ENCODE data around the gene UTP18.
"Not testable (repeated sequence)": the region's sequence is repeated elsewhere in the genome, so short reads cannot be mapped to it uniquely, and the experiment has no call there.

The UTP18 gene

DNA sequence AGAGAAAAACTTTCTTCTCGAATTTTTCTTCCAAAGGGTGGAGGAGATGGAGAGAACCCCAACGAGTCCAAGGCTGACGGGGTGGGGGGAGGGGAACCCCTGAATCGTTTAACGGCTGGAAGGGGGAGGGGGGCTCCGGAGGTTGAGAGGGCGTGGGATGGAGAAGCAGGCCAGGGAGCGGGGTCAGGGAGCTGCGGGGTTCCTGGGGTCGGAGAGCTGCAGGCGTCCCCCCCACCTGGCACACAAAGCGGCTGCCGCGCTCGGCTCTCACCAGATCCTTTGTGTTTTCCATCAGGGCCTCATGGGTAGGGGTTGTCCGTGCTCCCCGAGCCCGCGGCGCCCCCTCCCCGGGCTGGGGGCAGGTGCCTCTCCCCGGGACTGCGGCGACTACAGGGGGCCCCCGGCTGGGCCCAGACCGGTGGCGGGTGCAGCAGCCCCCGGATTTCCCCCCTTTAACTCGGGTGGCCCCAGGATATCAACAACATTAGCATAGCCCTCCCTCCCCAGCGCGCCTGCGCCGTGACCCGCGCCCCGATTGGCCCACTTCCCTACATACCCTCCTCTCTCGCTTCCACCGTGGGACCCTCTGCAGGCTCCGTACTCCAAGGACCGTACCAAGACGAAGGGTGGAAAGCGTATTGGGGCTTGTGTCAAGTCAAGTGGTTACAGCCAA is 646 bp upstream of the UTP18 start, which contains the start of gene MBTD1:
MBTD1 (minus strand) TSS at position 486 of the 673 bp plus-strand sequence. CDS start 34,888 bp downstream, outside the sequence.
- no peak for DNase-seq

DNA sequence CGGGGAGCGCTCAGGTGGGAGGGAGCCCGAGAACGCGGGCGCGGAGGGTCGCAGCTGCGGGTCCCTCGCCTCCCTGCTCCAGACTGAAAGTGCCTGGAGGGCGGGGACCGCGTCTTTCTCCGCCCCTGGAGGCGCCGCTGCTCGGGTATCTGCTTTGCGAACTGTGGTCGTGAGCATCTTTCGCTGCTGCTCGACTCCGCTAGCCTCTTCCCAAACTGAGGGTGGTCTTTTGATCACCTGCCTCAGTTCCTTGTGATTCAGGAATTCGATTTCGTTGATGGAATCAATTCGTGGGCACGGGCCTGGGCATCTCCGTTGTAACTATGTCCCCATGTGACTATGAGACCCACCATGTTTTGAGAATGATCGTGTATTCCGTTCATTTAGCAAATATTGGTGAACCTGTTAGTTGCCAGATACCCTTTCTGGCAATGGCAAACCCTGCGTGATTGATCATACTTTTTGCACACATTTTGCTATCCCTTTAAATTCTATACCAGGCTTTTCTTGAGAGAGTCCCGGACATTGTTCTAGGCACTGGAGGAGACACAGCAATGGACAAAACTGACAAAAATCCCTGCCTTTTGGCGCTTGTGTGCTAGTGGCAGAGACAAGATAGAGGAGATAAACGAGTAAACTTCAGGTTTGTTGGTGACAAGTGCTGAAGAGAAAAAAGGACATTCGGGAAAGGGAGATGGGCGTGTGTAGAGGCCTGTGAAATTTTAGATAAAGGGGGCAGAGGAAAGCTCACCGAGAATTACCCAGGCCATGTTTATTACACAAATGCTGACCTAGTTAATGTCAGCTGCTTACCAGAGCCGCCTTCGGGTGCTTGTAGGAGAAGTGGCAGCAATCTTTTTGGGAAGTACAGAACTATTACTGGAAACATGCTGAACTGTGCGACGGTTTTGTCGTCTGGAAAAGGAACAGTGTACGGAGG is 948 bp downstream of the UTP18 start:
- peak; percentile 82 to 93 for DNase-seq

DNA sequence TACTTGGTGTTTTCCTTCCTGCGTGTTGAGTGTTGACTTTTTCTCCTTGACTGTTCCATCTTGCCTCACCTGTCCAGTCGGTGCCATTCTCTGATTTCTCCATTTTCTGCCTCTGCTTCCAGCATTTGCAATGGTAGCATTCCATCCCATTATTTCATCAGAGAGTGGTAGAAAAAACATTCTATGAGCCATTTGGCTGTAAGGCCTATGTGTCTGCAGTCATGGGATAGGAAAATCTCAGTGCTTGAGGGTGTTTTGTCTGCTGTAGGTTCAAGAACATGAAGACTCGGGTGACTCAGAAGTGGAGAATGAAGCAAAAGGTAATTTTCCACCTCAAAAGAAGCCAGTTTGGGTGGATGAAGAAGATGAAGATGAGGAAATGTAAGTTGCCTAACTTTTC is 2.7 kb downstream of the UTP18 start:
- peak; percentile 14 to 72 for DNase-seq

GRCh38 chr17:51264466-51264865 is 4.1 kb downstream of the UTP18 start:
- not testable (repeated sequence) for DNase-seq

GRCh38 chr17:51269991-51270390 is 9.6 kb downstream of the UTP18 start:
- peak; percentile 33 to 69 for DNase-seq

GRCh38 chr17:51270636-51271035 is 10.3 kb downstream of the UTP18 start:
- peak; percentile 59 to 91 for DNase-seq

- DNase-seq: no peak
These were observed 12.5 kb downstream of the UTP18 start for GRCh38 chr17:51272812-51273211.

- peak in 1 of 2 donors; percentile 23 for DNase-seq
These were observed 15.0 kb downstream of the UTP18 start for GRCh38 chr17:51275381-51275780.

DNA sequence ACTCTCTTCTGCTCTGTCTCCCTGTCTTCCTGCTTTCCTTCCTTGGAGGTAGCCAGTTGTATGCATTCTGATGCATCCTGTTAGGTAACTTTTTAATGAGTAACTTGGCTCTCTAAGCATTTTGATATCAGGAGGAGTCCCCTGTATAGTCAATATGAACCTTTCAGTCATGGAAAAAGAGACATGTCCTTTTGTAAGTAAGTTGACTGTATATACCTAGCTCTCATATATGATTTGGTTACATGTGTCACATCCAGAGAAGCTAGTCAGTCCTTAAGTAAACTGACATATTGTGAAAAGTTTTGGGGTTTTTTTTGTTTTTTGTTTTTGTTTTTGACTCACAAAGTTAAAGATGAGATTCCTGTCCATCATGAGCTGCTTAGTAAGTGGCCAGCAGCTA is 18.8 kb downstream of the UTP18 start:
- no peak for DNase-seq

DNA sequence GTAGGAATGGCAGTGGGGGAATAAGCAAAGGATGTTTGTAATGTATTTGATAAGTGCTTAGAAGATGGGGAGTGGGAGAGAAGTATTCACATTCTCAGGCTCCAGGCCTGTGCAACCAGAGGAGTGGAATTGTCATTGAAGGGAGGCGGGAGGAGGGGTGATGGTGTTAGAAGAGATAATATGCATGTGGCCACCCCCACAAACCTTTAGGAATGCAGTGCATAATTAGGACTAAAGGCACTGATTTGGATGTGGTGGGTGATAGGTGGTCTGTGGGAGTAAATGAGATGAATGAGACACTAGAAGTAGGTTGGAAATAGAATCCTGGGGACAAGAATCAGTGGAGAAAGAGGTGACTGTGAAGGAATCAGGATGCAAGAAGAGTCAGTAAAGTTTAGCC is 27.1 kb downstream of the UTP18 start:
- DNase-seq: no peak

DNA sequence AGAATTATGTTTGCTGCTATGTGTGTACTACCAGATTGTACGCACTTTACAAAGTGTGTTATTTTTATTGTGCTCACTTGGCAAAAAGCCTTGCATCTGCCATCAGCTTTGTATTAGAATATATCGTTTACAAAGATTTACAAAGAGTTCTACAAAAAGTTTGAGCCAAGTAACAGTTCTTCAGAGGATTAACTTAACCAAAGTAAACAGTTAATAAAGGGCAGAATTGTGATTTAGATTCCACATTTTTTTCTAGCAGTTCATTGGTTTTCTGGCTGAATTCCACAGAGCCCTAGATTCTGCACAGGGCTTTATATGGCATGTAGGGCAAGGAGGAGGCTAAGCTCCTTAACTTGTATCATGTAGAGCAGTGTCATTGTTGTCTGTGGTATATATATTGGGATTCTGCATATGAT is 29.4 kb downstream of the UTP18 start:
- DNase-seq: no peak

DNA sequence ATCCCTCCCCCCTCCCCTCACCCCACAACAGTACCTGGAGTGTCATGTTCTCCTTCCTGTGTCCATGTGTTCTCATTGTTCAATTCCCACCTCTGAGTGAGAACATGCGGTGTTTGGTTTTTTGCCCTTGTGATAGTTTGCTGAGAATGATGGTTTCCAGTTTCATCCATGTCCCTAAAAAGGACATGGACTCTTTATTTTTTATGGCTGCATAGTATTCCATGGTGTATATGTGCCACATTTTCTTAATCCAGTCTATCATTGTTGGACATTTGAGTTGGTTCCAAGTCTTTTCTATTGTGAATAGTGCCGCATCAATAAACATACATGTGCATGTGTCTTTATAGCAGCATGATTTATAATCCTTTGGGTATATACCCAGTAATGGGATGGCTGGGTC is 34.0 kb downstream of the UTP18 start:
- DNase-seq: not testable (repeated sequence)

GRCh38 chr17:51298508-51299371 is 38.4 kb downstream of the UTP18 start:
- DNase-seq: peak; percentile 15 to 37

GRCh38 chr17:51299859-51300258 is 39.5 kb downstream of the UTP18 start:
- no peak for DNase-seq

- DNase-seq: no peak
These were observed 44.8 kb downstream of the UTP18 start for GRCh38 chr17:51305182-51305581.

- not testable (repeated sequence) for DNase-seq
These were observed 51.7 kb downstream of the UTP18 start for GRCh38 chr17:51312003-51312402.

DNA sequence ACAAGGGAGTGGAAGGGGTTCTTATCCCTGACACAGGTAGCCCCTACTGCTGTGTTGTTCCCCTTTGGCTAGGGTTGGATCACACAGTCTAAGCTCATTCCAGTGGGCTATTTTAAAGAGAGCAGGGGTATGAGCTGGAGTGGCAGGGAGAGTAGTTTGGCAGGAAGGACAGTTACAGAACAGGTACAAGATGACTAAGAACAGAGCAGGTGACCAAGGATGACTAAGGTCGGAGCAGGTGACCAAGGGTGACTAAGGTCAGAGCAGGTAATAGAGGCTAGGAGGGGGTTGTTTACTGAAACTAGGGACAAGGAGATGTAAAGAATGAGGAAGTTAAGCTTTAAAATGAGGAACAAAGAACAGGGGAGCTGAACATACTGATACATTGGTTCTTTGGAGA is 58.8 kb downstream of the UTP18 start:
- DNase-seq: no peak

- peak in 1 of 2 donors; percentile 0 for DNase-seq
These were observed 62.2 kb downstream of the UTP18 start for GRCh38 chr17:51322390-51323029.

DNA sequence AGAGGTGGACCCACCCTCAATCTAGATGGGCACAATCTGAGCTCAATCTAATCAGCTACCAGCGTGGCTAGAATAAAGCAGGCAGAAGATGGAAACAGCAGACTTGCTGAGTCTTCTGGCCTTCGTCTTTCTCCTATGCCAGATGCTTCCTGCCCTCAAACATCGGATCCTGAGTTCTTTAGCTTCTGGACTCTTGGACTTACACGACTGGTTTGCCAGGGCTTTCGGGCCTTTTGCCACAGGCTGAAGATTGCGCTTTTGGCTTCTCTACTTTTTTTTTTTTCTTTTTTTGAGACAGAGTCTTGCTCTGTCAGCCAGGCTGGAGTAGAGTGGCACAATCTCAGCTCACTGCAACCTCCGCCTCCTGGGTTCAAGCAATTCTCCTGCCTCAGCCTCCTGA is 65.1 kb downstream of the UTP18 start:
- no peak for DNase-seq

DNA sequence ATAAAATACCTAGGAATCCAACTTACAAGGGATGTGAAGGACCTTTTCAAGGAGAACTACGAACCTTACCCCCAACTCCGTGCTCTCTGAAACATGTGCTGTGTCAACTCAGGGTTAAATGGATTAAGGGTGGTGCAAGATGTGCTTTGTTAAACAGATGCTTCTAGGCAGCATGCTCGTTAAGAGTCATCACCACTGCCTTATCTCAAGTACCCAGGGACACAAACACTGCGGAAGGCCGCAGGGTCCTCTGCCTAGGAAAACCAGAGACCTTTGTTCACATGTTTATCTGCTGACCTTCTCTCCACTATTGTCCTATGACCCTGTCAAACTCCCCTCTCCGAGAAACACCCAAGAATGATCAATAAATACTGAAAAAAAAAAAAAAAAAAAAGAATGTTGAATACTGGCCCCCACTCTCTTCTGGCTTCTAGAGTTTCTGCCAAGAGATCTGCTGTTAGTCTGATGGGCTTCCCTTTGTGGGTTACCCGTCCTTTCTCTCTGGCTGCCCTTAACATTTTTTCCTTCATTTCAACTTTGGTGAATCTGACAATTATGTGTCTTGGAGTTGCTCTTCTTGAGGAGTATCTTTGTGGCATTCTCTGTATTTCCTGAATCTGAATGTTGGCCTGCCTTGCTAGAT is 70.6 kb downstream of the UTP18 start:
- DNase-seq: not testable (repeated sequence)

DNA sequence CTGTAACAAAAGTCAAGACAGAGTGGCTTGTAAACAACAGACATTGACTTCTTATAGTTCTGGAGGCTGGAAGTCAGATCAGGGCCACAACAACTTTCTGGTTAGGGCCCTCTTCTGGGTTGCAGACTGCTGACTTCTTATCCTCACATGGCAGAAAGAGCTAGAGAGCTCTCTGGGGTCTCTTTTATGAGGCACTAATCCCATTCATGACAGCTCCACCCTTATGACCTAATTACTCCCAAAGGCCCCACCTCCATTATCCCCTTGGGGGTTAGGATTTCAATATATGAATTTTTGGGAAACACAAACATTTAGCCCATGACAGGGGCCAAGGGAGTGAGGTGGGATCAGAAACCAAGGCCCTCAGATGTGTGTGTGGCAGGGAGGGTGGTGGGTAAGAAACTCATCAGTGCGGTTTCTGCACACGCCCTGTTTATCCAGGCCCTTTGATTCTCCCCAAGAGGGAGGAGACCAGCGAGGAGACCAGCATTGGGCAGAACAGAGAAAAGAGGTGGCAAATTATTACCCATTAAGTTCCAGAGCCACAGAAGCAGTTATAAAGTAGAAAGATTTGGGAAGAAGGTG is 74.8 kb downstream of the UTP18 start:
- DNase-seq: no peak
